K562 (cell line): ENCODE data around the gene GPD2. TPM values are rescaled to one million over a fixed set of nuclear protein-coding genes. Genes with fewer than 3 reads are reported as not detected.
A peak's percentile ranks its signal among the peaks of the same experiment; 100 is the strongest.

Experiments
- ESRRA ChIP-seq: fragments of 450-650 bp; IDR thresholded peaks from 2 replicates; pipeline ENCODE4 v1.6.1; 2014; ENCODE audit warnings: low read depth, mild to moderate bottlenecking, moderate library complexity, borderline replicate concordance
- HINFP ChIP-seq: fragments of 450-650 bp; conservative IDR thresholded peaks from 2 replicates; pipeline ENCODE4 v1.6.1; 2016; ENCODE audit warnings: missing genetic modification characterization, low read depth, mild to moderate bottlenecking, control low read depth, missing compliant biosample characterization
- MCM7 ChIP-seq, 2 experiments: fragments of 450-650 bp; IDR thresholded peaks; 2 replicates each; pipeline ENCODE4 v1.6.1; 2016 to 2018
- NCOA2 ChIP-seq, 2 experiments: fragments of 450-650 bp; IDR thresholded peaks; 2 replicates each; pipeline ENCODE4 v1.6.1; 2018; ENCODE audit warnings: mild to moderate bottlenecking in 2 of 2, moderate library complexity in 1 of 2; ENCODE audit not compliant: partially characterized antibody in 2 of 2
- RBM14 ChIP-seq: fragments of 200-400 bp; formaldehyde crosslinking; IDR thresholded peaks from 2 replicates; pipeline ENCODE4 v1.6.1; 2018; ENCODE audit warnings: low read depth, mild to moderate bottlenecking, low read length, moderate library complexity, borderline replicate concordance; ENCODE audit not compliant: insufficient read depth
- REST ChIP-seq, 2 experiments: fragments of 450-650 bp; formaldehyde crosslinking in 1 of 2; IDR thresholded peaks; 2 replicates each; pipeline versions ENCODE4 v1.4.0 to v1.6.1; 2014 to 2020; ENCODE audit warnings: mild to moderate bottlenecking in 2 of 2, borderline replicate concordance in 1 of 2, low read depth in 1 of 2
- SAFB ChIP-seq: fragments of 200-400 bp; formaldehyde crosslinking; IDR thresholded peaks from 2 replicates; pipeline ENCODE4 v1.6.1; 2017; ENCODE audit warnings: low read depth, low read length, borderline replicate concordance
- SETDB1 ChIP-seq: IDR thresholded peaks from one replicate; pipeline ENCODE4 v1.6.1; 2012; ENCODE audit warnings: low read length, control low read depth, inconsistent platforms
- SMAD2 ChIP-seq: fragments of 150-350 bp; IDR thresholded peaks from 2 replicates; pipeline ENCODE4 v1.6.1; 2014; ENCODE audit warnings: low read depth, mild to moderate bottlenecking, low read length
- ZBTB43 ChIP-seq: sonication (generic); formaldehyde crosslinking; IDR thresholded peaks from 2 replicates; pipeline ENCODE4 v1.8.0; 2023; ENCODE audit warnings: mild to moderate bottlenecking, missing genetic modification reagents
- ZC3H4 ChIP-seq: sonication (generic); formaldehyde crosslinking; IDR thresholded peaks from 2 replicates; pipeline ENCODE4 v1.9.0; 2021; ENCODE audit warnings: missing genetic modification reagents, borderline replicate concordance
- polyA plus RNA-seq, 8 experiments: library from polyadenylated mRNA; depleted of rRNA in 4 of 8; stranded (reverse) in 5 of 8; unstranded in 3 of 8; fragments of >200 nt; fragmentation: Nextera tagmentation in 2 of 8; fragmentation: Illumina TruSeq in 1 of 8; extraction: Ambion mirVana in 2 of 8; extraction: Trizol in 1 of 8; gene quantifications; 2 replicates each; pipeline versions ENCODE4 v1.2.1 to v1.2.3, GENCODE V29; 2011 to 2014; ENCODE audit warnings: inconsistent platforms in 1 of 8, missing spikeins in 1 of 8
- total RNA-seq, 7 experiments: library from RNA; depleted of rRNA in 6 of 7; stranded (reverse); fragments of >200 nt in 6 of 7; fragmentation: Illumina TruSeq in 2 of 7; extraction: Trizol in 2 of 7; gene quantifications; 2 replicates each; pipeline versions ENCODE4 v1.2.1 to v1.2.3, GENCODE V29; 2011 to 2021; ENCODE audit warnings: low replicate concordance in 1 of 7
- TF ChIP-seq, protein P1 (sequence below): sonication (generic); formaldehyde crosslinking; IDR thresholded peaks from 2 replicates; pipeline ENCODE4 v1.9.0; 2022; ENCODE audit warnings: mild to moderate bottlenecking, missing genetic modification reagents
- TF ChIP-seq, protein P2 (sequence below): fragments of 450-650 bp; IDR thresholded peaks from 2 replicates; pipeline ENCODE4 v1.6.1; 2017; ENCODE audit warnings: mild to moderate bottlenecking, moderate library complexity

The GPD2 gene
- total and polyA plus RNA-seq, 9 of the 15 experiments (the other 6 are each of a cell fraction or from before 2014, with no cell fraction given) = 5.2 to 39.2 (median 19.0) TPM

DNA sequence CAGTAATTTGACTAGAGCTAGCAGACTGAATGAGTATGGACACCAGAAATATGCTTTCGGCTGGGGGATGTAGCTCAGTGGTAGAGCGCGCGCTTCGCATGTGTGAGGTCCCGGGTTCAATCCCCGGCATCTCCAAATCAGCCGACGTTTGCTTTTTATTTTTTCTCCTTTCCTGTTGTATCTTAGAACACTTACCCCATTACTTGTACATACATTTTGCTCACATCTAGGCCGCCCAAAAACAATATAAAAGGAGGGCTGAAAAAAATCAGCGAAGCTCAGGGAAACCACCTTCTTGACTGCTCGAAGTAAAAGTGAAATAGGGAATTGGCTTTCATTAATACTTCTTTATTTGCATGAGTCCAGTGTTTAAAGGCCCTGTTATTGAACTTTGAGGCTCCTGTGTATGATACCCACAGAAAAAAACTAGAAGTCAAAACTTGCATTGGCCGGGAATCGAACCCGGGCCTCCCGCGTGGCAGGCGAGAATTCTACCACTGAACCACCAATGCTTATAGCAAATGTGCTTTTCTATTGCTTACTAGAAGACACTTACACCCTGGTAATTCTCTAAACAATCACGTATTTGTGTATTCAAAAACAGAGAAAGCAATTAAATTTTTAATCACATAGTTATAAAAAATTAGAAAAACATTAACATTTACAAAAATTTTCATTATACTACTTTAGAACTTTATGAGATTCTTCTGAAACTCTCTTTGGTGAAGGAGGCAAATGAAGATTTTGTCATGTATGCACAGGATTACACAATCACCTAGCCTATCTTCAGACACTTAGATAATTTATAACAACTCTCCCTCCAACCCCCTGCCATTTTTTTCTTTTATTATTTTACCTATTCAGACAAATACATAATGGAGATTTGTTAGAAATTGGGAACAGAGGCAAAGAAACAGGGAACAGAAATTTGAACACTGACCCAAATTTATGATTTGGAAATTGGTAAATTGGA lies 35.2 kb upstream of the GPD2 start (continued):
- TF ChIP-seq, protein P1, sequence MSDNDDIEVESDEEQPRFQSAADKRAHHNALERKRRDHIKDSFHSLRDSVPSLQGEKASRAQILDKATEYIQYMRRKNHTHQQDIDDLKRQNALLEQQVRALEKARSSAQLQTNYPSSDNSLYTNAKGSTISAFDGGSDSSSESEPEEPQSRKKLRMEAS = no peak
- TF ChIP-seq ZC3H4 (CRISPR knock-in tag) (no peak), HINFP (no peak), REST (IDR thresholded peaks at IDR 0.05; ENCODE audit: borderline replicate concordance) (no peak), REST (CRISPR knock-in tag; IDR thresholded peaks at IDR 0.05; ENCODE audit: low read depth) (no peak), ESRRA (0 out of 2 replicates have a peak, but pooled peaks have one; percentile 11), MCM7 (IDR thresholded peaks at IDR 0.05) (no peak), ZBTB43 (CRISPR knock-in tag) (no peak), NCOA2 (IDR thresholded peaks at IDR 0.05; ENCODE audit: partially characterized antibody in 2 of 2) (peak in 1 of 2 experiments; percentile 85), SMAD2 (no peak), SAFB (no peak), SETDB1 (no peak), RBM14 (no peak)
- TF ChIP-seq, protein P2, sequence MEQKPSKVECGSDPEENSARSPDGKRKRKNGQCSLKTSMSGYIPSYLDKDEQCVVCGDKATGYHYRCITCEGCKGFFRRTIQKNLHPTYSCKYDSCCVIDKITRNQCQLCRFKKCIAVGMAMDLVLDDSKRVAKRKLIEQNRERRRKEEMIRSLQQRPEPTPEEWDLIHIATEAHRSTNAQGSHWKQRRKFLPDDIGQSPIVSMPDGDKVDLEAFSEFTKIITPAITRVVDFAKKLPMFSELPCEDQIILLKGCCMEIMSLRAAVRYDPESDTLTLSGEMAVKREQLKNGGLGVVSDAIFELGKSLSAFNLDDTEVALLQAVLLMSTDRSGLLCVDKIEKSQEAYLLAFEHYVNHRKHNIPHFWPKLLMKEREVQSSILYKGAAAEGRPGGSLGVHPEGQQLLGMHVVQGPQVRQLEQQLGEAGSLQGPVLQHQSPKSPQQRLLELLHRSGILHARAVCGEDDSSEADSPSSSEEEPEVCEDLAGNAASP = no peak
